Progenitor cell of endocrine pancreas (in vitro differentiated cells): ENCODE results near the gene HPCA. TPM values are rescaled to one million over a fixed set of nuclear protein-coding genes. Genes with fewer than 3 reads are reported as not detected.

ENCODE experiments used
- DNase-seq: peaks from one replicate; pipeline ENCODE4 v3.0.0; 2021; ENCODE audit warnings: low spot score; ENCODE audit not compliant: unreplicated experiment
- H3K27ac Mint-ChIP-seq: 2 replicates; pipeline ENCODE4 v1.8.0; 2021; ENCODE audit warnings: mild to moderate bottlenecking, moderate library complexity, mixed read lengths
- H3K27me3 Mint-ChIP-seq: 2 replicates; pipeline ENCODE4 v1.8.0; 2021; ENCODE audit warnings: mixed read lengths
- H3K36me3 Mint-ChIP-seq: 2 replicates; pipeline ENCODE4 v1.8.0; 2022; ENCODE audit warnings: mixed read lengths; ENCODE audit not compliant: insufficient read depth
- H3K4me1 Mint-ChIP-seq: 2 replicates; pipeline ENCODE4 v1.8.0; 2021; ENCODE audit warnings: low read depth, mixed read lengths
- H3K4me3 Mint-ChIP-seq: 2 replicates; pipeline ENCODE4 v1.8.0; 2021; ENCODE audit warnings: low read depth, mild to moderate bottlenecking, moderate library complexity, mixed read lengths
- H3K9me3 Mint-ChIP-seq: 2 replicates; pipeline ENCODE4 v1.8.0; 2021; ENCODE audit warnings: low read depth, mixed read lengths
- CTCF ChIP-seq: fragments of 200-600 bp; sonication (generic); IDR thresholded peaks from one replicate; pipeline ENCODE4 v1.5.0; 2021; ENCODE audit warnings: antibody characterized with exemption, mild to moderate bottlenecking; ENCODE audit not compliant: unreplicated experiment
- total RNA-seq: library from RNA; stranded (reverse); gene quantifications from 2 replicates; pipeline ENCODE4 v1.2.1, GENCODE V29; 2021

The HPCA gene
- total RNA-seq, 1 donor from 2014 or later: 0.96 TPM

GRCh38 chr1:32873484-32873883 is 12.8 kb upstream of the HPCA start:
- Mint-ChIP-seq H3K9me3 (no peaks in the 10 kb centered on the region), H3K4me3 (no peak overlapping the region), H3K36me3 (peaks cover under 1% of the 10 kb centered on the region), H3K27me3 (peaks cover 61% of the 10 kb centered on the region), H3K4me1 (peaks cover 12% of the 10 kb centered on the region), H3K27ac (no peak overlapping the region)
- no peak for TF ChIP-seq CTCF
- no peak for DNase-seq

GRCh38 chr1:32874860-32875752 is 11.2 kb upstream of the HPCA start:
- no peak overlapping the region for H3K4me3 Mint-ChIP-seq

GRCh38 chr1:32876341-32877210 is 9.7 kb upstream of the HPCA start:
- peak; percentile 70 for TF ChIP-seq CTCF
- Mint-ChIP-seq H3K4me3 (no peak overlapping the region), H3K27ac (no peak overlapping the region), H3K27me3 (peaks cover 44% of the 10 kb centered on the region), H3K4me1 (peaks cover 1% of the 10 kb centered on the region), H3K9me3 (no peaks in the 10 kb centered on the region), H3K36me3 (no peaks in the 10 kb centered on the region)
- no peak for DNase-seq

More at GRCh38 chr1:32874860-32875752, 11.2 kb upstream of the HPCA start:
- peaks cover 6% of the 10 kb centered on the region for H3K4me1 Mint-ChIP-seq
- no peak overlapping the region for H3K27ac Mint-ChIP-seq
- DNase-seq: no peak
- peaks cover 44% of the 10 kb centered on the region for H3K27me3 Mint-ChIP-seq
- TF ChIP-seq CTCF: no peak
- H3K9me3 Mint-ChIP-seq: no peaks in the 10 kb centered on the region
- H3K36me3 Mint-ChIP-seq: no peaks in the 10 kb centered on the region

- Mint-ChIP-seq H3K9me3 (no peaks in the 10 kb centered on the region), H3K27me3 (peaks cover 40% of the 10 kb centered on the region), H3K27ac (no peak overlapping the region), H3K4me3 (no peak overlapping the region), H3K4me1 (peaks cover 1% of the 10 kb centered on the region), H3K36me3 (no peaks in the 10 kb centered on the region)
- TF ChIP-seq CTCF: no peak
- DNase-seq: no peak
Observed at GRCh38 chr1:32877211-32878110, 8.8 kb upstream of the HPCA start.
